Erythroblast (primary cell): Measurements from ENCODE around the gene CHCHD3.

Source experiments
- GATA1 ChIP-seq: IDR thresholded peaks from 2 replicates; pipeline ENCODE4 v1.6.1; 2011; ENCODE audit warnings: low read depth, mild to moderate bottlenecking, control low read depth, low read length, moderate library complexity
- POLR2A ChIP-seq: IDR thresholded peaks from 2 replicates; pipeline ENCODE4 v1.6.1; 2011; ENCODE audit warnings: mild to moderate bottlenecking, low read length

DNA sequence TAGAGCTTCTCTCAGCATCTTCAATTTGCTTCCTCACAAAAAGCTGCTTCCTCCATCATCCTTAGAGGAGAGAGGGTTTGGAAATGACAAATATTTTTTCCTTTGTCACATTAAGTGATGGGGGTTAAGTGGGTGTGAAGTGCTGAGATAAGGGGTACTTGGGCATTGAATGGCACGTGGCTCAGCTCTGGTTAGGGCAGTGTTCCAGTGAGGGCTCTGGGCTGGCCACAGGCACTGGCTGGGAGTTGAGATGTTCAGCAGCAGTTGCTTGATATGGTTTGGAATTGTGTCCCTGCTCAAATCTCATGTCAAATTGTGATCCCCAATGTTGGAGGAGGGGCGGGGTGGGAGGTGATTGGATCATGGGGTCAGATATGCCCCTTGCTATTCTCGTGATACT lies 33.7 kb upstream of the CHCHD3 start:
- no peak for TF ChIP-seq POLR2A
- TF ChIP-seq GATA1 = no peak
